Choroid plexus epithelial cell (primary cell): Measurements from ENCODE around the gene CEP76.

Source experiments
- DNase-seq: peaks from one replicate; pipeline ENCODE4 v3.0.0-alpha.2; 2010; ENCODE audit warnings: low read depth
- H3K4me3 ChIP-seq: 2 replicates; pipeline ENCODE4 v1.5.1; 2011; ENCODE audit warnings: low read depth, mild to moderate bottlenecking, control low read depth, low read length, moderate library complexity
- CTCF ChIP-seq: conservative IDR thresholded peaks from 2 replicates; pipeline ENCODE4 v1.5.1; 2011; ENCODE audit warnings: low read depth, mild to moderate bottlenecking, control low read depth, inconsistent platforms, low read length, moderate library complexity

CEP76 gene

DNA sequence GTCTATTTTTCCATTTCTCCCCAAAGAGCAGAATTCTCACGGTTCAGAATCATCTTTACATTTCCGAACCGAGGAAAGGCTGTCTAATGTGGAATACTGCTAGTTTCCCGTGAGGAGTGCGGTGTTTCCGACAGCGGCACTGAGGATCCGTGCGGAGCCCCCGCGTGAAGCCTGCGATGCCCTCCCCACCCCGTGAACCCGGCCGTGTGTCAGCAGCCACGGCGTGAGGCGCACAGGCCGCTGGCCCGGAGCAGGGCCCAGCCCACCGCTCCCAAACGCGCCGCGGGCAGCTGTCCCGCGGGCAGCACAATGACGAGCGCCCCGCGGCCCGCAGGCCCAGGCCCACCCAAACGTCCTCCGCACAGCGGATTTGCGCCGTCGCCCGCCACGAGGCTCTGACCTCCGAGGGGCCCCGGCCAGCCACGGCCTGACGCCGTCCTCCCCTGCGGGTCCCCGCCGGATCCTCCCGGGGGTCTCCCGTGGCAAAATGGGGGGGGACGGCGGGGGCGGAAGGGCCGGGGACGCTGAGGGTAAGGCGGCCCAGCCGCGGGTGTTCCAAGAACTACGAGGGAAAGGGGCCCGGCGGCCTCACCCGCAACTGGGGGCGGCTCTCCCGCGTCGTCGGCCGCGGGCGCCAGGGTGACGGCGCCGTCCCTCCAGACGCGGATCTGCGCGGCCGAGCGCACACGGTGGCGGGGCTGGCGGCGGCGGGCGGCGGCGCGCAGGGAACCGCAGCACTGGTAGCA lies 45.4 kb downstream of the CEP76 start:
- H3K4me3 ChIP-seq: peak overlapping the region; percentile 81
- peak; percentile 28 for DNase-seq
- no peak for TF ChIP-seq CTCF

DNA sequence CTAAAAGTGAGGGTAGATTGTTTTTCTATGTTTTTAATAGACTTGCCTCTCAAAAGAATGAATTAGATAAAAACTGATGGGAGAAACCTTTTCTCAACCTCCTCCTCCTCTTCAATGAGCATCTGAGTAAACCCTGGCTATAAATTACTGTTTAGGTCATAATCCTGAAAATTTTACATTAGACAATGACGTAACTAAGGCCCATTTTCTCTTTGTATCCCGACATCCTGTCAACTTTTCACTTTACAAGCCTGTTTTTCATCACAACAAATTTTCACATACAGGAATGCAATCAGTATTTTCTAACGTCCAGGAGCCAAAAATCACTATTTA lies 46.0 kb downstream of the CEP76 start:
- DNase-seq: peak; percentile 34
- H3K4me3 ChIP-seq: peak overlapping the region; percentile 81

GRCh38 chr18:12654971-12655370 lies 47.6 kb downstream of the CEP76 start:
- no peak for DNase-seq
- no peak overlapping the region for H3K4me3 ChIP-seq
- TF ChIP-seq CTCF: no peak

More for the DNA sequence above, 46.0 kb downstream of the CEP76 start:
- no peak for TF ChIP-seq CTCF

GRCh38 chr18:12652861-12653401 lies 49.6 kb downstream of the CEP76 start:
- TF ChIP-seq CTCF: no peak
- no peak overlapping the region for H3K4me3 ChIP-seq
- peak; percentile 57 for DNase-seq

DNA sequence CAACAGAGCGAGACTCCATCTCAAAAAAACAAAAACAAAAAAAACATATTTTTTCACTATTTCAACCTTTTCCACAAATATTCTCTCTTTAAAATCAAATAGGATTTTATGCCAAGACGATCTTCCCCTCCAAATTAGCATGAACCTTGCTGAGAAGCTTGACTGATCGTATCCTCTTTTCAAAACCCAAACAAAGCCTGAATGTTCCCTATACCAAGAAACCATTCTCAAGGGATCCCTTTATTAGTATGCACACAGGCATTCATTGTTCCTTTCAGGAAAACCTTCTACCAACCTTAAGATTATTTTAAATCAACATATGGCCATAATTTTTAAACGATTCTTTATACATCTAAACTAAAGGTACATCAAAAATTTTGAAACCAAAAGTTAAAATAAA lies 50.9 kb downstream of the CEP76 start:
- no peak overlapping the region for H3K4me3 ChIP-seq
- no peak for TF ChIP-seq CTCF
- DNase-seq: no peak

- no peak overlapping the region for H3K4me3 ChIP-seq
- DNase-seq: no peak
- no peak for TF ChIP-seq CTCF
These were observed 54.8 kb downstream of the CEP76 start for GRCh38 chr18:12647773-12648172.

GRCh38 chr18:12645751-12646203 lies 56.7 kb downstream of the CEP76 start:
- TF ChIP-seq CTCF: no peak
- no peak overlapping the region for H3K4me3 ChIP-seq
- DNase-seq: peak; percentile 60
